Anterior cingulate cortex (tissue), 58 donors: Measurements from ENCODE around the gene FAIM2.

Experiments
- DNase-seq, 58 donors: peaks; one replicate each; lab custom pipeline; 2025; lab: John Stamatoyannopoulos, UW

FAIM2 gene

GRCh38 chr12:49941556-49942511 is 38.1 kb upstream of the FAIM2 start:
- no peak for DNase-seq

- no peak for DNase-seq
These were observed 36.0 kb upstream of the FAIM2 start for GRCh38 chr12:49939707-49940106.

GRCh38 chr12:49939307-49939706 is 35.6 kb upstream of the FAIM2 start:
- no peak for DNase-seq

GRCh38 chr12:49937639-49938300 is 34.1 kb upstream of the FAIM2 start:
- DNase-seq: no peak

GRCh38 chr12:49936925-49937324 is 33.2 kb upstream of the FAIM2 start:
- no peak for DNase-seq

GRCh38 chr12:49934505-49934904 is 30.8 kb upstream of the FAIM2 start:
- no peak for DNase-seq

- DNase-seq: no peak
These were observed 30.1 kb upstream of the FAIM2 start for GRCh38 chr12:49933796-49934195.

GRCh38 chr12:49932533-49933130 is 28.9 kb upstream of the FAIM2 start:
- DNase-seq: no peak

DNA sequence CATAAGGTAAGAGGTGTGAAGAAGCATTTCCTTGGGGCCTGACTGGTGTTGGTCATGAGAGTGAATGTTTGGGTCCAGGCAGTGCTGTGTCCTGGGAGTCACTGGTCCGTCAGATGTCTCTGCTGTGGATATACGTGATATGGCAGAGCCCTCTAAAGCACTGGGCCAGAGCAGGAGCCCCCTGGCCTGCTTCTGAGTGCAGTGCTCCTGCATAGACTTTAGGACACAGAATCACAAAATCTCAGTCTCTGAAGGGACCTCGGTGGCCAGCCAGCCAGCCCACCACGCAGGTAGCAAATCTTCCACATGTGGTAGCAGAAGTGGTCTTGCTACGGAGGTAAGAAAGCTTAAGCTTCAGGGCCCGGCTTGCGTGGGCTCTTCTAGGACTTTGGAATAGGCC is 28.3 kb upstream of the FAIM2 start:
- DNase-seq: no peak

DNA sequence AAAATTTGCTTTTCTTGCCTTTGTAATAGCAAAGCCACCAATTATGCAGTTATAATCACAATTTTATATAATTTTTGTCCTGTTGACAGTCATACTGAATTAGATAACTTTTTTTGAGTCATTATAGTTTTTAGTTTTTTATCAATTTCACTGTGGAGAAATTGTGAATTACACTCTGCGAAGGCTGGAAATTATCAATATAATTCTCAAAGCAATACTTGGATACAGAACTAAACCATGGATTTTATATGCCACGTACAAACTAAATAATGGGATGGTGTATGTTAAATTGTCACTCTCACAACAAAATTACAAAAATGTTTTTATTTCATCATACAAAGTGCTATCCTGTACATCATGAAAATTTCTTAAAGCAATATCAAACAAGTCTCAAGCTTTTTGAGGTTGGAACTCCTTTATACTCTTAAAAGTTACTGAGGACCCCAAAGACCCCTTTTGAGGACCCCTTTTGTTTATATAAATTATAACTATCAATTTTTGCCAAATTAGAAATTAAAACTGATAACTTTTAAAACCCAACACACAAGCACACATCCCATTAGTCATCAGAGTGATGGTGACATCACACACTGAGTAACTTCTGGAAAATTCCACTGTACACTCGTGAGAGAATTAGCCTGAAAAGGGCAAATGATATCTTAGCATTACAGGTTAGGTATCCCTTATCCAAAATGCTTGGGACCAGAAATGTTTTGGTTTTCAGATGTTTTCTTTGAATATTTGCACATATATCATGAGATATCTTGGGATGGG is 27.0 kb upstream of the FAIM2 start:
- DNase-seq: no peak

DNA sequence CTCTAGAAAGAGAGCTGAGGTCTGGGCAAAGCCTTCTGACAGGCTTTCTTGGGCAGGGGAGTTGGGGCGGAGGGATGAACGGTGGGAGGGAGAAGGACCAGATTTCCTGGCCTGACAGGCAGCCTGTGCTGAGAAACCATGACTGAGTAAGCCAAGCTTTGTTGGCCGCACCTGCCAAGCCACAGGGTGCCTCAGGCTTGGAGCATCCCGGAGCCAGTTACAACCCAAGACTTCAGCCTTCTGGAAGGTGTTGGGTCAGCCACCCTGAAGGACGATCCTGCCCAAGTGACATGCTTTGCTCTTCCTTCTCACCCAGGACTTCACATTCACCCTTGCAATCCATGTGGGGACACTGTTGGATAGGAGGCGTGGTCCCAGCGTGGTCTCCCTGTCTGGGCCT is 25.9 kb upstream of the FAIM2 start:
- DNase-seq: no peak

GRCh38 chr12:49928471-49928870 is 24.8 kb upstream of the FAIM2 start:
- DNase-seq: no peak

- no peak for DNase-seq
These were observed 21.9 kb upstream of the FAIM2 start for GRCh38 chr12:49925433-49926204.

DNA sequence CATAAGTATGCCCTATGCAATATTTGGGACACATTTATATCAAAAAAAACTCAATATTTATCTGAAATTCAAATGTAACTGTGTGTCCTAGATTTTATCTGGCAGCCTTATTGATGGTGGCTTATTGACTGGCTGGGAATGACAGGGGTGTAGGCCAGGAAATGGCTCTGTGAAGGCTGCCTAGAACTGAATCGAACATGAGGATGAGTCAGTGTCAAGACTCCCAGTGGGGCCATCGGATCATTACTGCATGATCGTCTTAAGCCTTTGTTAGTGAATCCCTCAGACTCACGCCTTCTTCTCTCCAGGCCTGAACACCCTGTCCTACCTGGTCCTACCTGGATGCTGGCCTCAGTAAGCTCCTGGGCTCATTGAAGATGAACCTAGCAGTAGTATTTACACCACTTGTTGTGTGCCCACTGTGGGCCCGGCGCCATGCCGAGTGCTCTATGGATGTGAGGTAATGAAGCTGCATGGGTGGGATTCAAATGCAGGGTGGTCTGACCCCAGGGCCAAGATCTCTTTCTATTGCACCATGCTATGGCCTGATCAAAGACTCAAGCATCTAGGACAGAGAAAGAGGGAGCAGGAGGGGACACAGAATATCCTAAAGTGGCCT is 21.0 kb upstream of the FAIM2 start:
- DNase-seq: no peak

DNA sequence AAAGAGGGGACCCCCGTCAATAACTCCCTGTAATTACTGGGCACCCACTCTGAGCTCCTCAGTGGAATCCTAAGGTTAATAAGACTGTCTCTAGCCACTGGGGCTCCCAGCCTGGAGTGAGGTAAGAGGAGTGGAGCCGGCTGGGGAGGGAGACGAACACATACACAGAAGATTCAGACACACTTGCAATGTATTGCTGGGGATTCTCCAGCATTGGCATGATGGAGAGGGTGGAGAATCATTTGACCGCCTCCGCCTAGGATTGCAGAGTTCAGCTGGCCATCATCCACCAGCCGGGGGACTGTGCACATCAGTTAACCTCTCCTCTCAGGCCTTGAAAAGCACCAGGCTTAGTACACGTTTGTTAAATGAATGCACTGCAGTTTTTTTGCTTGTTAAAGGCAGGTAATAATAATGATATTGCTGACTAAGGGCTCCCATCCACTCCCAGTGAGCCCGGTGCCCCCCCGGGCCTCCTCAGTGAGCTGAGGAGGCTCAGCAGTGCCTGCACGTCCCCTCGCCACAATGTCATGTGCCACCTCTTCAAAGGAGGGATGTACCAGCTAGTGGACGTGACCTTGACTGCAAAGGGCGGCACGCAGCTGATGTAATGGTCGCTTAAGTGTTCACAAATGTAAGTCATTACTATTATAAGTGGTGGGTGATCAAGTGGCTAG is 20.3 kb upstream of the FAIM2 start:
- DNase-seq: no peak

- DNase-seq: no peak
These were observed 19.4 kb upstream of the FAIM2 start for GRCh38 chr12:49923035-49923644.

- DNase-seq: no peak
These were observed 18.8 kb upstream of the FAIM2 start for GRCh38 chr12:49922349-49923034.

- no peak for DNase-seq
These were observed 18.2 kb upstream of the FAIM2 start for GRCh38 chr12:49921936-49922335.
